Loucy (cell line): ENCODE data around the gene STON1.
"Not testable (repeated sequence)": the region's sequence is repeated elsewhere in the genome, so short reads cannot be mapped to it uniquely, and the experiment has no call there.

Experiments used
- H2AFZ ChIP-seq: fragments of 200-600 bp; sonication (generic); 2 replicates; pipeline ENCODE4 v1.6.0; 2016; ENCODE audit warnings: antibody characterized with exemption, mild to moderate bottlenecking, low read length, moderate library complexity
- H3F3A ChIP-seq: fragments of 200-600 bp; 2 replicates; pipeline ENCODE4 v1.6.0; 2016; ENCODE audit warnings: antibody characterized with exemption, low read depth, mild to moderate bottlenecking
- H3K27me3 ChIP-seq: fragments of 200-600 bp; sonication (generic); 2 replicates; pipeline ENCODE4 v1.6.1; 2014; ENCODE audit warnings: low read length, mild to moderate bottlenecking; ENCODE audit not compliant: insufficient read depth, poor library complexity, severe bottlenecking
- H3K36me3 ChIP-seq: fragments of 200-600 bp; sonication (generic); 2 replicates; pipeline ENCODE4 v1.6.1; 2016; ENCODE audit warnings: low read length; ENCODE audit not compliant: insufficient read depth
- H3K4me1 ChIP-seq: fragments of 200-600 bp; sonication (generic); 2 replicates; pipeline ENCODE4 v1.5.1; 2014; ENCODE audit warnings: low read length, mild to moderate bottlenecking; ENCODE audit not compliant: insufficient read depth, poor library complexity, severe bottlenecking
- H3K4me2 ChIP-seq: fragments of 200-600 bp; sonication (generic); 2 replicates; pipeline ENCODE4 v1.6.0; 2014; ENCODE audit warnings: antibody characterized with exemption, low read length, low read depth, mild to moderate bottlenecking; ENCODE audit not compliant: poor library complexity, severe bottlenecking
- H3K4me3 ChIP-seq: fragments of 200-600 bp; sonication (generic); 2 replicates; pipeline ENCODE4 v1.5.1; 2014; ENCODE audit warnings: low read length, mild to moderate bottlenecking, mixed read lengths; ENCODE audit not compliant: poor library complexity, severe bottlenecking
- H3K79me2 ChIP-seq: fragments of 200-600 bp; sonication (generic); 2 replicates; pipeline ENCODE4 v1.6.1; 2014; ENCODE audit warnings: low read length; ENCODE audit not compliant: insufficient read depth
- H3K9ac ChIP-seq: fragments of 200-600 bp; sonication (generic); 2 replicates; pipeline ENCODE4 v1.6.0; 2014; ENCODE audit warnings: mild to moderate bottlenecking, low read depth, low read length, moderate library complexity; ENCODE audit not compliant: poor library complexity, severe bottlenecking
- H3K9me2 ChIP-seq: fragments of 200-600 bp; sonication (generic); replicated peaks from 2 replicates; pipeline ENCODE4 v1.6.1; 2016; ENCODE audit warnings: low read depth, low read length, mixed read lengths
- H3K9me3 ChIP-seq: fragments of 200-600 bp; sonication (generic); 2 replicates; pipeline ENCODE4 v1.6.1; 2014; ENCODE audit warnings: mild to moderate bottlenecking, antibody characterized with exemption, low read length, low read depth; ENCODE audit not compliant: insufficient read depth
- H4K20me1 ChIP-seq: fragments of 200-600 bp; sonication (generic); 2 replicates; pipeline ENCODE4 v1.6.0; 2014; ENCODE audit warnings: antibody characterized with exemption, low read length, mild to moderate bottlenecking; ENCODE audit not compliant: insufficient read depth, poor library complexity, severe bottlenecking
- EZH2phosphoT487 ChIP-seq: fragments of 200-600 bp; IDR thresholded peaks from 2 replicates; pipeline ENCODE4 v1.6.1; 2018; ENCODE audit warnings: antibody characterized with exemption, mild to moderate bottlenecking, moderate library complexity, borderline replicate concordance
- TF ChIP-seq, protein P1 (sequence below): fragments of 200-600 bp; sonication (generic); conservative IDR thresholded peaks from 2 replicates; pipeline ENCODE4 v1.5.1; 2014; ENCODE audit warnings: mild to moderate bottlenecking, antibody characterized with exemption, low read length

Gene STON1

DNA sequence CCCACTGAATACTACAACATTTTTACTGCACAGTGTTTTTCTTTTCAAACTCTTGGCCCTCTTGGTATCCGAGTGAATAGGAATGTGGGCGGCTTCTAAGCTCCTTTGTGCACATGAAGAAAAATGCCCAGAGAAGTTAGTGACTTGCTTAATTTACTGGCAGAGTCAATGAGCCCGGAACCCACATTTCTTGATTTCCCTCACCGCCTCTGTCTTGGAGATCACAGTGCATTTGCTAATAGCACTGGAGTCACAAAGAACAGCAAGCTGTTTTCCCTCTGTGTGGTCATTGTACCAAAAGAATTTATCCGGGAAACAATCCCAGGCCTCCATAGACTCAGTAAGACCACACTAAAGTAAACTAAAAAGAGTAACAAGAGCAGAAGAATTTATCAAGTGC lies 18.9 kb downstream of the STON1 start:
- no peaks in the 10 kb centered on the region for H4K20me1 ChIP-seq
- H3K36me3 ChIP-seq, result no peaks in the 10 kb centered on the region
- H3K4me1 ChIP-seq, result no peaks in the 10 kb centered on the region
- no peaks in the 10 kb centered on the region for H3K9me3 ChIP-seq
- H3K79me2 ChIP-seq, result no peaks in the 10 kb centered on the region
- H3K4me3 ChIP-seq, result no peak overlapping the region
- H3F3A ChIP-seq, result no peaks in the 10 kb centered on the region
- H3K27me3 ChIP-seq, result no peaks in the 10 kb centered on the region
- H3K9ac ChIP-seq, result no peak overlapping the region
- TF ChIP-seq EZH2phosphoT487, result no peak
- TF ChIP-seq, protein P1, sequence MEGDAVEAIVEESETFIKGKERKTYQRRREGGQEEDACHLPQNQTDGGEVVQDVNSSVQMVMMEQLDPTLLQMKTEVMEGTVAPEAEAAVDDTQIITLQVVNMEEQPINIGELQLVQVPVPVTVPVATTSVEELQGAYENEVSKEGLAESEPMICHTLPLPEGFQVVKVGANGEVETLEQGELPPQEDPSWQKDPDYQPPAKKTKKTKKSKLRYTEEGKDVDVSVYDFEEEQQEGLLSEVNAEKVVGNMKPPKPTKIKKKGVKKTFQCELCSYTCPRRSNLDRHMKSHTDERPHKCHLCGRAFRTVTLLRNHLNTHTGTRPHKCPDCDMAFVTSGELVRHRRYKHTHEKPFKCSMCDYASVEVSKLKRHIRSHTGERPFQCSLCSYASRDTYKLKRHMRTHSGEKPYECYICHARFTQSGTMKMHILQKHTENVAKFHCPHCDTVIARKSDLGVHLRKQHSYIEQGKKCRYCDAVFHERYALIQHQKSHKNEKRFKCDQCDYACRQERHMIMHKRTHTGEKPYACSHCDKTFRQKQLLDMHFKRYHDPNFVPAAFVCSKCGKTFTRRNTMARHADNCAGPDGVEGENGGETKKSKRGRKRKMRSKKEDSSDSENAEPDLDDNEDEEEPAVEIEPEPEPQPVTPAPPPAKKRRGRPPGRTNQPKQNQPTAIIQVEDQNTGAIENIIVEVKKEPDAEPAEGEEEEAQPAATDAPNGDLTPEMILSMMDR, result no peak
- H3K9me2 ChIP-seq, result no peaks in the 10 kb centered on the region
- H2AFZ ChIP-seq, result no peak overlapping the region
- H3K4me2 ChIP-seq, result no peak overlapping the region

DNA sequence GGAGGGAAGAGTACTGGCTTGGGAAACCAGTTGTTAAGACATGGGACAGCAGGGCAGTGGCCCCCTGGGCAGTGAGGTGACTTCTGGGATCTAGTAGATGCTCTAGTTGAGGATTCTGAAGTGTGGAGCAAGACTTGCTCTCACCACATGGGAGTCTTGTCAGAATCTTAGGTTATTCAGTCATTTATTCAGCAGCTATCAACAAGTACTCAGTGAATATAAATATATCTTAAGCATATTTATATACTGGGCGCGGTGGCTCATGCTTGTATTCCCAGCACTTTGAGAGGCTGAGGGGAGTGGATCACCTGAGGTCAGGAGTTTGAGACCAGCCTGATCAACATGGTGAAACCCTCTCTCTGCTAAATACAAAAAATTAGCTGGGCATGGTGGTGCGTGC lies 20.0 kb downstream of the STON1 start:
- Histone ChIP-seq H3F3A (no peaks in the 10 kb centered on the region), H3K4me3 (no peak overlapping the region), H3K27me3 (no peaks in the 10 kb centered on the region), H2AFZ (no peak overlapping the region), H3K79me2 (no peaks in the 10 kb centered on the region), H3K9me2 (no peaks in the 10 kb centered on the region), H3K9me3 (no peaks in the 10 kb centered on the region), H3K4me2 (no peak overlapping the region), H3K36me3 (no peaks in the 10 kb centered on the region), H3K4me1 (no peaks in the 10 kb centered on the region), H4K20me1 (no peaks in the 10 kb centered on the region), H3K9ac (no peak overlapping the region)
- TF ChIP-seq EZH2phosphoT487, result no peak

DNA sequence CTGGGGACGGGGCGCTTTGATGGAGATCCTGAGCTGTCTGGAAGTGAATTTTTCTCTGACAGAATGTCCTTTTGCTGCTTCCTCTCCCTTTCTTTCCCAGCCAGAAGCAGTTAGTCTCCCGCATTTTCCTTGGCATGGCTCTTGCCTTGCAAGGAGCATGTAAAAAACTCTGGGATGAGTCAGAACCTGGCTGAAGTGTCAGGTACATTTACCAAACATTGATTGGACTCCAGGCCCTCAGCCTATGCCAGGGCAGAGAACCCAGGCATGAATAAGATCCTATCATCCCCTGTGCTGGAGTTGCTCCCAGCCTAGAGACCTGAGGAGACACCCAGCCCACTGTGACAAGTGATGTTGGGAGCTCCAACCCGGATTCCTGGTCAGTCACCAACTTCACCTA lies 21.6 kb downstream of the STON1 start:
- no peaks in the 10 kb centered on the region for H3K79me2 ChIP-seq
- no peak overlapping the region for H3K4me3 ChIP-seq

GRCh38 chr2:48555071-48555470 lies 25.1 kb downstream of the STON1 start:
- H3K79me2 ChIP-seq, H3K27me3 ChIP-seq, H3K4me1 ChIP-seq, H3K9me2 ChIP-seq, H3F3A ChIP-seq, H3K4me3 ChIP-seq, H4K20me1 ChIP-seq, H3K9ac ChIP-seq, H2AFZ ChIP-seq, H3K9me3 ChIP-seq, H3K36me3 ChIP-seq, H3K4me2 ChIP-seq: not testable (repeated sequence)

More for the DNA sequence above, 21.6 kb downstream of the STON1 start:
- H3K9me3 ChIP-seq, result no peaks in the 10 kb centered on the region
- H3K9ac ChIP-seq, result no peak overlapping the region
- TF ChIP-seq, protein P1, result no peak
- TF ChIP-seq EZH2phosphoT487, result no peak
- no peaks in the 10 kb centered on the region for H3F3A ChIP-seq
- no peaks in the 10 kb centered on the region for H3K27me3 ChIP-seq
- no peaks in the 10 kb centered on the region for H3K36me3 ChIP-seq
- H3K4me2 ChIP-seq, result no peak overlapping the region
- no peaks in the 10 kb centered on the region for H3K4me1 ChIP-seq
- H2AFZ ChIP-seq, result no peak overlapping the region
- no peaks in the 10 kb centered on the region for H3K9me2 ChIP-seq
- H4K20me1 ChIP-seq, result no peaks in the 10 kb centered on the region
